Type B pancreatic cell (in vitro differentiated cells): ENCODE measurements around the gene PLEKHA6. TPM values are rescaled to one million over a fixed set of nuclear protein-coding genes. Genes with fewer than 3 reads are reported as not detected.

Experiments used
- DNase-seq: peaks from one replicate; pipeline ENCODE4 v3.0.0; 2021; ENCODE audit warnings: mixed read lengths; ENCODE audit not compliant: unreplicated experiment; ENCODE audit errors: extremely low spot score
- H3K27ac Mint-ChIP-seq: 2 replicates; pipeline ENCODE4 v1.8.0; 2021; ENCODE audit warnings: mild to moderate bottlenecking, mixed read lengths
- H3K27me3 Mint-ChIP-seq: 2 replicates; pipeline ENCODE4 v1.8.0; 2021; ENCODE audit warnings: mixed read lengths
- H3K36me3 Mint-ChIP-seq: 2 replicates; pipeline ENCODE4 v1.8.0; 2021; ENCODE audit warnings: mixed read lengths
- H3K4me1 Mint-ChIP-seq: one replicate; pipeline ENCODE4 v1.8.0; 2021; ENCODE audit warnings: mixed read lengths; ENCODE audit not compliant: unreplicated experiment
- H3K4me3 Mint-ChIP-seq: 2 replicates; pipeline ENCODE4 v1.8.0; 2021; ENCODE audit warnings: mild to moderate bottlenecking, mixed read lengths
- H3K9me3 Mint-ChIP-seq: 2 replicates; pipeline ENCODE4 v1.8.0; 2021; ENCODE audit warnings: mixed read lengths
- total RNA-seq: library from RNA; stranded (reverse); gene quantifications from 2 replicates; pipeline ENCODE4 v1.2.1, GENCODE V29; 2021; ENCODE audit warnings: low replicate concordance
- TF ChIP-seq, protein P1 (sequence below): fragments of 200-600 bp; sonication (generic); conservative IDR thresholded peaks from 2 replicates; pipeline ENCODE4 v1.5.0; 2021; ENCODE audit warnings: antibody characterized with exemption, mild to moderate bottlenecking

The PLEKHA6 gene
- total RNA-seq, 1 donor from 2014 or later = 37.8 TPM

DNA sequence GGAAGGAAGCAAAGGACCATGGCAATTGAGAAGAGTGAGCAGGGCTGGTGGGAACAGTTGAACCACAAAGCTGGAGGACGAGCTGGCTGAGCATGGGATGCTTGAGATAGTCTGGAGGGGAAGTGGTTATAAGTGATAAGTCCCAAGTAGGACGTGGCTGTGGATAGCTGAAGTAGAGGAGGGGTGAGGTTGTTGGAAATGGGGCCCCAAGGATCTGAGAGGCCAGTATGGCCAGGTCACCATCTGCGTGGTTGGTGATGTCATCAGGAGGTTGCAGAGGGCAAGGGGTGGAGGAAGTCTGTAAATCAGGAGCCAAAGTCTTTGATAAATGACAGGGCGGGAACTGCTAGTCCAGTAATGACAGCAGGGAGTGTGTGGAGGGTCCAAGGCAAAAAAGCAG, 182.6 kb downstream of the PLEKHA6 start:
- no peaks in the 10 kb centered on the region for H3K9me3 Mint-ChIP-seq
- DNase-seq = no peak
- H3K4me3 Mint-ChIP-seq = no peak overlapping the region
- no peaks in the 10 kb centered on the region for H3K36me3 Mint-ChIP-seq
- no peak overlapping the region for H3K27ac Mint-ChIP-seq
- TF ChIP-seq, protein P1, sequence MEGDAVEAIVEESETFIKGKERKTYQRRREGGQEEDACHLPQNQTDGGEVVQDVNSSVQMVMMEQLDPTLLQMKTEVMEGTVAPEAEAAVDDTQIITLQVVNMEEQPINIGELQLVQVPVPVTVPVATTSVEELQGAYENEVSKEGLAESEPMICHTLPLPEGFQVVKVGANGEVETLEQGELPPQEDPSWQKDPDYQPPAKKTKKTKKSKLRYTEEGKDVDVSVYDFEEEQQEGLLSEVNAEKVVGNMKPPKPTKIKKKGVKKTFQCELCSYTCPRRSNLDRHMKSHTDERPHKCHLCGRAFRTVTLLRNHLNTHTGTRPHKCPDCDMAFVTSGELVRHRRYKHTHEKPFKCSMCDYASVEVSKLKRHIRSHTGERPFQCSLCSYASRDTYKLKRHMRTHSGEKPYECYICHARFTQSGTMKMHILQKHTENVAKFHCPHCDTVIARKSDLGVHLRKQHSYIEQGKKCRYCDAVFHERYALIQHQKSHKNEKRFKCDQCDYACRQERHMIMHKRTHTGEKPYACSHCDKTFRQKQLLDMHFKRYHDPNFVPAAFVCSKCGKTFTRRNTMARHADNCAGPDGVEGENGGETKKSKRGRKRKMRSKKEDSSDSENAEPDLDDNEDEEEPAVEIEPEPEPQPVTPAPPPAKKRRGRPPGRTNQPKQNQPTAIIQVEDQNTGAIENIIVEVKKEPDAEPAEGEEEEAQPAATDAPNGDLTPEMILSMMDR = no peak
- peaks cover 9% of the 10 kb centered on the region for H3K4me1 Mint-ChIP-seq
- H3K27me3 Mint-ChIP-seq = peaks cover 11% of the 10 kb centered on the region

DNA sequence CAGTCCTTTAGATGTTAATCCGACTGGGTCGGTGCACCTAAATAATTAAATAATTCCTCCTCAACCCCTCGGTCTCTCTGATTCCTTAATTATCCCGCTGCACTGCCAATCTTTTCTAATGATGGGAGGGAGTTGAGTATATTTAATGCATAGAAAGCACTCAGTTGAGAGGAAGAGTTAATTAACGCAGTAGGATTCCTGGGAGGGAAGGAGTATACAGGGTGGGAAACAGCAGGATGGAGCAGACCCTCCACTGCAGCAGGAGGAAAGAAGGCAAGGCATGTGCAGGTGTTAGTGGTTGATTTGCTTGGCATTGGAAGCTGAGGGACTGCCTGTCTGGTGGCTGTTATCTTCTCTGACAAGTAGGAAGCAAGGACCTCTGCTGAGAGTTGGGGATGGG, 183.7 kb downstream of the PLEKHA6 start:
- Mint-ChIP-seq H3K27me3 (peaks cover 10% of the 10 kb centered on the region), H3K36me3 (no peaks in the 10 kb centered on the region), H3K9me3 (no peaks in the 10 kb centered on the region), H3K4me3 (no peak overlapping the region), H3K4me1 (peaks cover 6% of the 10 kb centered on the region), H3K27ac (no peak overlapping the region)
- TF ChIP-seq, protein P1 = no peak
- no peak for DNase-seq

DNA sequence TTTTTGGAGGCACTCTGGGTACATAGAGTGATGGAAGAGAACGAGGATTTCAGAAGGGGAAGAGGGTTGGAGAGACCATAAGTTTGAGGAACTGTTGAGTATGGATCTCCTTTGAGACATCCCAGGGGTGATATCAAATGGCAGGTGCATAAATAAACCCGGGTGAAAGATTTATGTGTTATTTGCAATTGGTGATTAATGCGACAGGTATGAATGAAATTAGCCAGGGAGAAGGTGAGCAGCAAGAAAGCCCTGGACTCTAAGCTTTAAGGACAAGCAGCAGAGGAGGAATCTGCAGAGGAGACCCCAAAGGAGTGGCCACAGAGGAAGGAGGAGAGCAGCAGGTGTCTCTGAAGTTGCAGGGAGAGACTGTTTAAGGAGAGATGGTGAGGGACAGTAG, 184.8 kb downstream of the PLEKHA6 start:
- H3K4me1 Mint-ChIP-seq = no peaks in the 10 kb centered on the region
- no peaks in the 10 kb centered on the region for H3K36me3 Mint-ChIP-seq
- no peaks in the 10 kb centered on the region for H3K9me3 Mint-ChIP-seq
- peaks cover 5% of the 10 kb centered on the region for H3K27me3 Mint-ChIP-seq
- DNase-seq = no peak
- H3K27ac Mint-ChIP-seq = no peak overlapping the region
- no peak overlapping the region for H3K4me3 Mint-ChIP-seq
- TF ChIP-seq, protein P1 = no peak

DNA sequence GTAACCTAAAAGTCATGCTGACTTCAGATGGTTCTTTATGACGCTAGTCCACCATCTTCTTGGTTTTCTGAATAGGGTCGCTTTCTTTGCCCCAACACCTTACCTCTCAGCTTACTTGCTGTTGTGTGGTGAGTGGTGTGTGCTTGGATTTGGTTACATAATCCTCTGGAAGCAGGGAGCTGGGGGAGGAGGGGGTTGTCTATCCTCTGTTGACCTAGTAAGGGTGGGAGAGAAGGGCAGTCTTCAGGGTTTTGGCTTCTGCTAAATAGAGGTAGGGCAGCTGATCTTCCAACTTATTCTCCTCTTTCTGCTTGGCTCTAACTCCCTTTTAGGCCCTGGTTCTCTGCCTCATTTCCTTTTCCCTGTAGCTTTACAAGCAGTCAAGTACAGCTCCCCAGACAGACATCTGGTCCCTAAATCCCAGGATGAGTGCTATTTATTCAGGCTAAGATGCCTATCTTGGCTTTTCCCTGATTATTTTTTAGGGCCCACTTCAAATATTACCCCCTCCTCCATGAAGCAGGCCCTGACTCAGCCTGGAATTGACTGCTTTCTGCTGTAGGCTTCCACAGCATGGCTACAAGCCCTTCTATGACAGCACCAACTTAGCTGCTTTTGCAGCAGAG, 187.2 kb downstream of the PLEKHA6 start:
- Mint-ChIP-seq H3K9me3 (no peaks in the 10 kb centered on the region), H3K27ac (no peak overlapping the region), H3K36me3 (no peaks in the 10 kb centered on the region), H3K4me1 (no peaks in the 10 kb centered on the region), H3K27me3 (no peaks in the 10 kb centered on the region), H3K4me3 (no peak overlapping the region)
- DNase-seq = no peak
- TF ChIP-seq, protein P1 = no peak

DNA sequence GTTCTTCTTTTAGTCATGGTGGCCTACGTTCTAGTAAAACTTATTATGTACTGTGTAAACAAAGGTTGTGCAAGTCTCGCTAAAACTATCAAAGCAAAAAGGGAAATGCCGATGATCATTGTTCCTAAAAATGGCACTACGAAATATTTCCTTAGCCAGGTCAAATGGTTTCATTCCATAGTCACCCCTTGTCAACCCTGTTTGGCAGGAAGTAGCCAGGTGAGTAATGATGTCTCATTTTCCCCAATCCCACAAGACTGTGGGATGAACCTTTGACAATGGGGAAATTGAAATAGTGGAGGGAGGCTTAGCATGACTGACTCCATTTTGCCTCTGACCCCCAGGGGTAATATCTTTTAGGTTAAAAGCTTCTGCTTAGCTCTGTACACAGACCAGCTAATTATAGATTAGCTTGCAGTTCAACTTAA, 188.0 kb downstream of the PLEKHA6 start:
- Mint-ChIP-seq H3K27me3 (no peaks in the 10 kb centered on the region), H3K4me3 (no peak overlapping the region), H3K9me3 (no peaks in the 10 kb centered on the region), H3K36me3 (no peaks in the 10 kb centered on the region), H3K27ac (no peak overlapping the region), H3K4me1 (no peaks in the 10 kb centered on the region)
- no peak for DNase-seq
- TF ChIP-seq, protein P1 = no peak
